Bone marrow (tissue), 2 donors: ENCODE data around the gene WDR27.
A peak's percentile ranks its signal among the peaks of the same experiment; 100 is the strongest.
"Not testable (repeated sequence)": the region's sequence is repeated elsewhere in the genome, so short reads cannot be mapped to it uniquely, and the experiment has no call there.

Experiments used
- DNase-seq, 2 donors: peaks; one replicate each; lab custom pipeline; 2025; lab: John Stamatoyannopoulos, UW

The WDR27 gene

GRCh38 chr6:169661391-169661756 lies 40.5 kb downstream of the WDR27 start:
- no peak for DNase-seq

- DNase-seq = no peak
These were observed 41.0 kb downstream of the WDR27 start for GRCh38 chr6:169660751-169661390.

GRCh38 chr6:169659820-169660610 lies 41.8 kb downstream of the WDR27 start:
- DNase-seq = no peak

- no peak for DNase-seq
These were observed 44.6 kb downstream of the WDR27 start for GRCh38 chr6:169657284-169657610.

GRCh38 chr6:169656546-169657283 lies 45.1 kb downstream of the WDR27 start:
- DNase-seq = no peak

GRCh38 chr6:169654598-169655391 lies 47.0 kb downstream of the WDR27 start:
- DNase-seq = peak; percentile 18 to 74

GRCh38 chr6:169653691-169654090 lies 48.1 kb downstream of the WDR27 start:
- no peak for DNase-seq

GRCh38 chr6:169652896-169653295 lies 48.9 kb downstream of the WDR27 start:
- no peak for DNase-seq

- DNase-seq = no peak
These were observed 50.3 kb downstream of the WDR27 start for GRCh38 chr6:169651498-169651897.

GRCh38 chr6:169650959-169651292 lies 50.9 kb downstream of the WDR27 start:
- DNase-seq = no peak

- no peak for DNase-seq
These were observed 51.4 kb downstream of the WDR27 start for GRCh38 chr6:169650241-169650958.

- DNase-seq = no peak
These were observed 53.2 kb downstream of the WDR27 start for GRCh38 chr6:169648617-169649016.

GRCh38 chr6:169648092-169648491 lies 53.7 kb downstream of the WDR27 start:
- DNase-seq = no peak

- DNase-seq = no peak
These were observed 54.2 kb downstream of the WDR27 start for GRCh38 chr6:169647637-169648036.

- DNase-seq = no peak
These were observed 54.8 kb downstream of the WDR27 start for GRCh38 chr6:169646906-169647567.

- DNase-seq = not testable (repeated sequence)
These were observed 56.4 kb downstream of the WDR27 start for GRCh38 chr6:169645459-169645858.

- no peak for DNase-seq
These were observed 58.3 kb downstream of the WDR27 start for GRCh38 chr6:169643521-169643920.

- DNase-seq = no peak
These were observed 59.4 kb downstream of the WDR27 start for GRCh38 chr6:169642455-169642854.

- no peak for DNase-seq
These were observed 60.3 kb downstream of the WDR27 start for GRCh38 chr6:169641461-169642085.

GRCh38 chr6:169640983-169641382 lies 60.8 kb downstream of the WDR27 start:
- DNase-seq = no peak
